IMR-90 (cell line): ENCODE results near the gene FN1. TPM values are rescaled to one million over a fixed set of nuclear protein-coding genes. Genes with fewer than 3 reads are reported as not detected.

Experiments used
- ATAC-seq: fragments of 200-7000 bp; cut with Tn5 transposase; 2 replicates; pipeline ENCODE4 v1.9.1; 2020; ENCODE audit warnings: low read depth, mild to moderate bottlenecking, moderate library complexity
- BruUV-seq: library from RNA; stranded (reverse); fragments of 400-500 nt; replicated peaks from 2 replicates; lab custom pipeline; 2021; lab: Mats Ljungman, UMichigan
- CTCF ChIA-PET: fragments of 300-600 bp; formaldehyde crosslinking; extraction: SDS; loops from one replicate; lab custom pipeline; 2021; ENCODE audit warnings: antibody characterized with exemption; lab: Yijun Ruan, JAX
- POLR2A ChIA-PET: fragments of 300-600 bp; sonication (Branson Sonifier 250); formaldehyde crosslinking; loops from one replicate; lab custom pipeline; 2022; ENCODE audit warnings: antibody characterized with exemption; ENCODE audit not compliant: unreplicated experiment; lab: Charles Lee
- DNase-seq: peaks from one replicate; pipeline ENCODE4 v3.0.0; 2013
- H2AFZ ChIP-seq: replicated peaks from 2 replicates; pipeline ENCODE3; 2013; ENCODE audit warnings: low read length, mild to moderate bottlenecking; ENCODE audit not compliant: poor library complexity
- H2AK5ac ChIP-seq: 2 replicates; pipeline ENCODE4 v1.6.1; 2013; ENCODE audit warnings: low read depth, low read length, inconsistent platforms
- H2AK9ac ChIP-seq: replicated peaks from 2 replicates; pipeline ENCODE3; 2013; ENCODE audit warnings: mild to moderate bottlenecking, low read depth, low read length, moderate library complexity; ENCODE audit not compliant: poor library complexity
- H2BK120ac ChIP-seq: 2 replicates; pipeline ENCODE4 v1.6.1; 2013; ENCODE audit warnings: low read depth, low read length, inconsistent platforms
- H2BK15ac ChIP-seq: 3 replicates; pipeline ENCODE4 v1.6.1; 2013; ENCODE audit warnings: low read depth, low read length, inconsistent platforms
- H2BK20ac ChIP-seq: 2 replicates; pipeline ENCODE4 v1.6.1; 2013; ENCODE audit warnings: low read depth, mild to moderate bottlenecking, inconsistent platforms, low read length, moderate library complexity
- H2BK5ac ChIP-seq: 2 replicates; pipeline ENCODE4 v1.6.1; 2013; ENCODE audit warnings: mild to moderate bottlenecking, low read depth, low read length, inconsistent platforms; ENCODE audit not compliant: poor library complexity, severe bottlenecking
- H3K14ac ChIP-seq: replicated peaks from 2 replicates; pipeline ENCODE4 v1.6.1; 2013; ENCODE audit warnings: low read depth, low read length, inconsistent platforms
- H3K18ac ChIP-seq: 2 replicates; pipeline ENCODE4 v1.6.1; 2013; ENCODE audit warnings: low read depth, low read length, control low read depth
- H3K23ac ChIP-seq: 2 replicates; pipeline ENCODE4 v1.6.1; 2013; ENCODE audit warnings: low read depth, low read length, inconsistent platforms
- H3K27ac ChIP-seq: 2 replicates; pipeline ENCODE4 v1.5.1; 2013; ENCODE audit warnings: mild to moderate bottlenecking, control low read depth, low read length; ENCODE audit not compliant: insufficient read depth
- H3K27me3 ChIP-seq: 2 replicates; pipeline ENCODE4 v1.6.1; 2013; ENCODE audit warnings: low read length; ENCODE audit not compliant: control insufficient read depth, insufficient read depth
- H3K36me3 ChIP-seq: 2 replicates; pipeline ENCODE4 v1.6.1; 2013; ENCODE audit warnings: low read length, mixed read lengths; ENCODE audit not compliant: control insufficient read depth, insufficient read depth
- H3K4ac ChIP-seq: 2 replicates; pipeline ENCODE4 v1.6.1; 2013; ENCODE audit warnings: low read depth, low read length, inconsistent platforms
- H3K4me1 ChIP-seq: 2 replicates; pipeline ENCODE4 v1.6.1; 2013; ENCODE audit warnings: low read length, mixed read lengths; ENCODE audit not compliant: control insufficient read depth, insufficient read depth
- H3K4me2 ChIP-seq: 2 replicates; pipeline ENCODE4 v1.6.1; 2013; ENCODE audit warnings: low read depth, mild to moderate bottlenecking, control low read depth, low read length, moderate library complexity
- H3K4me3 ChIP-seq: 2 replicates; pipeline ENCODE4 v1.5.1; 2013; ENCODE audit warnings: low read depth, mild to moderate bottlenecking, control low read depth, low read length, moderate library complexity; ENCODE audit not compliant: insufficient read depth
- H3K56ac ChIP-seq: 2 replicates; pipeline ENCODE4 v1.6.1; 2013; ENCODE audit warnings: low read length, inconsistent platforms; ENCODE audit not compliant: insufficient read depth; ENCODE audit errors: extremely low read depth
- H3K79me1 ChIP-seq, 2 experiments: 2 replicates each; pipeline ENCODE4 v1.6.1; 2013; ENCODE audit warnings: low read length in 2 of 2, inconsistent platforms in 1 of 2, low read depth in 1 of 2
- H3K9ac ChIP-seq: 2 replicates; pipeline ENCODE4 v1.6.1; 2013; ENCODE audit warnings: low read depth, low read length, control low read depth
- H3K9me1 ChIP-seq: 2 replicates; pipeline ENCODE4 v1.6.1; 2013; ENCODE audit warnings: low read length, inconsistent platforms; ENCODE audit not compliant: insufficient read depth
- H3K9me3 ChIP-seq: 2 replicates; pipeline ENCODE4 v1.6.1; 2013; ENCODE audit warnings: low read length; ENCODE audit not compliant: control insufficient read depth, insufficient read depth
- H4K20me1 ChIP-seq: 2 replicates; pipeline ENCODE4 v1.6.1; 2013; ENCODE audit warnings: low read length, inconsistent platforms; ENCODE audit not compliant: insufficient read depth
- H4K5ac ChIP-seq: 2 replicates; pipeline ENCODE4 v1.6.1; 2013; ENCODE audit warnings: mild to moderate bottlenecking, low read depth, low read length, control low read depth
- H4K8ac ChIP-seq, 2 experiments: 2 replicates each; pipeline ENCODE4 v1.6.1; 2013; ENCODE audit warnings: low read depth in 2 of 2, low read length in 2 of 2, control low read depth in 1 of 2, inconsistent platforms in 1 of 2
- H4K91ac ChIP-seq: 2 replicates; pipeline ENCODE4 v1.6.1; 2013; ENCODE audit warnings: low read depth, low read length, inconsistent platforms; ENCODE audit not compliant: insufficient read depth
- MAFK ChIP-seq: IDR thresholded peaks from 2 replicates; pipeline ENCODE4 v1.6.1; 2012; ENCODE audit warnings: low read depth, low read length, improper control_type of control experiment
- MXI1 ChIP-seq: IDR thresholded peaks from 2 replicates; pipeline ENCODE4 v1.6.1; 2012; ENCODE audit warnings: low read depth, mild to moderate bottlenecking, low read length, moderate library complexity, borderline replicate concordance
- POLR2A ChIP-seq: IDR thresholded peaks from 2 replicates; pipeline ENCODE4 v1.6.1; 2012; ENCODE audit warnings: mild to moderate bottlenecking, low read depth, low read length
- RCOR1 ChIP-seq: IDR thresholded peaks from 2 replicates; pipeline ENCODE4 v1.6.1; 2012; ENCODE audit warnings: mild to moderate bottlenecking, low read length, improper control_type of control experiment; ENCODE audit not compliant: insufficient replicate concordance
- RFX5 ChIP-seq: IDR thresholded peaks from 2 replicates; pipeline ENCODE4 v1.8.0; 2012; ENCODE audit warnings: low read depth, mild to moderate bottlenecking, low read length, moderate library complexity
- WGBS, 2 experiments: methylation state at CpG; one replicate each; pipeline versions ENCODE4 v1.1.5 to v1.1.7; 2013; ENCODE audit warnings: missing lambda C conversion rate in 2 of 2; ENCODE audit not compliant: insufficient read length in 1 of 2; ENCODE audit errors: extremely low coverage in 2 of 2; 5-methylcytosine and 5-hydroxymethylcytosine counted together
- dilution Hi-C: fragments of 300-500 bp; cut with HindIII; formaldehyde crosslinking; loops from one replicate; pipeline ENCODE4 v1.14.3; 2018; ENCODE audit warnings: low sequenced_read_pairs; ENCODE audit not compliant: unreplicated experiment
- in situ Hi-C: fragments of 300-500 bp; cut with MboI; formaldehyde crosslinking; loops from 3 replicates; pipeline ENCODE4 v1.14.3; 2019; ENCODE audit warnings: low sequenced_read_pairs, inconsistent platforms, mixed read lengths
- intact Hi-C: fragments of 100-400 bp; cut with micrococcal nuclease; formaldehyde crosslinking; loops from 2 replicates; pipeline ENCODE4 v1.10.0; 2022
- polyA plus RNA-seq, 3 experiments: library from polyadenylated mRNA; depleted of rRNA; stranded (reverse); fragments of >200 nt; gene quantifications; 2 replicates each; pipeline ENCODE4 v1.2.3, GENCODE V29; 2012; ENCODE audit warnings: low replicate concordance in 1 of 3
- total RNA-seq: library from RNA; depleted of rRNA; stranded (reverse); fragments of >200 nt; gene quantifications from 2 replicates; pipeline ENCODE4 v1.2.3, GENCODE V29; 2012
- TF ChIP-seq, protein P1 (sequence below): fragments of 150-350 bp; IDR thresholded peaks from 2 replicates; pipeline ENCODE4 v1.6.1; 2017; ENCODE audit warnings: mild to moderate bottlenecking, antibody characterized with exemption, low read length, low read depth

Gene FN1
- total and polyA plus RNA-seq, 2 of the 4 experiments (the other 2 are of a cell fraction) = 8,243 to 13,004 TPM

DNA sequence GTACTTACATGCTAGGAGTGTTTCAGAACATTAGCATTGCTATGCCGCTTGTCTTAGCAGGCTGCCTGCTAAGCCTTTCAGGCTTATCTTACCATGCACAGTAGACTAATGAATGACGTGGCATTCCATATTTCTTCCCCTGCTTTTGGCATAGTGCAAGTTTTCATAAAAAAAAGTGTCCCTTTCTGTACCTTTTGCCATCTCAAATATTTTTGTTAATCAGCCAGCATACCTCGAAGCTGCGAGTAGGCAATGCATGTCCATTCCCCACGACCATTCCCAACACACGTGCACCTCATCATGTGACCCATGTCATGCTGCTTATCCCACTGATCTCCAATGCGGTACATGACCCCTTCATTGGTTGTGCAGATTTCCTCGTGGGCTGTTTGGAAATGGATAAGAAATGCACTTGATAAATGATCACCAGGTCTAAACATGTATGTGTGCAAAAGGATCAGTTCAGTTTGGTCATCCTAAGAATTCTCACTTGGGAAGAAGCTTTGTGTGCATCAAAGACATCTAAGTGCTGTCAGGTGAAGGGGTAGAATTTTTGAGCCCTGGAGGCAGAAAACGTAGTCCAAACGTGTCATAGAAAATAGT, 13.9 kb downstream of the FN1 start:
- Histone ChIP-seq H3K4me2 (peak overlapping the region; percentile 45; the same call in 1 of the 2 replicates), H3K4me1 (peaks cover 15% of the 10 kb centered on the region), H3K14ac (no peak overlapping the region), H3K9me3 (no peaks in the 10 kb centered on the region), H3K9ac (no peak overlapping the region), H2AK5ac (peak overlapping the region; percentile 63; the same call in 1 of the 2 replicates), H4K20me1 (peaks cover 36% of the 10 kb centered on the region; the same call in 1 of the 2 replicates), H3K4me3 (no peak overlapping the region), H3K23ac (peak overlapping the region; percentile 66), H3K27me3 (no peaks in the 10 kb centered on the region), H4K8ac (peak overlapping the region in 1 of 2 experiments; percentile 29; a peak in 2 of 4 replicates), H3K27ac (peak overlapping the region; percentile 60; the same call in 1 of the 2 replicates), H2BK120ac (no peak overlapping the region), H3K56ac (no peak overlapping the region), H3K36me3 (peaks cover 71% of the 10 kb centered on the region), H3K79me1 (peaks cover 33 to 55% of the 10 kb centered on the region in 2 experiments), H3K18ac (no peak overlapping the region; the same call in 1 of the 2 replicates), H2AFZ (no peak overlapping the region), H2BK20ac (no peak overlapping the region), H3K4ac (no peak overlapping the region), H2BK15ac (no peak overlapping the region), H3K9me1 (peaks cover 22% of the 10 kb centered on the region), H4K91ac (no peak overlapping the region), H2BK5ac (peak overlapping the region; percentile 46), H2AK9ac (no peak overlapping the region), H4K5ac (peak overlapping the region; percentile 64; the same call in 1 of the 2 replicates)
- CTCF ChIA-PET = interaction anchor here (0.6 to 1.1 kb wide), 2 partner anchors 9 to 80 kb away, joined by 3 read pairs; no protein-coding TSS in a partner anchor
- POLR2A ChIA-PET = interaction anchor here (0.5 kb wide), 1 partner anchor 272 kb away, joined by 3 read pairs; no protein-coding TSS in a partner anchor
- DNase-seq = no peak
- dilution Hi-C loops (no loop called here), intact Hi-C loops (loop anchor here (5.0 kb wide), 1 partner anchor 35 kb away; no protein-coding TSS in a partner anchor), in situ Hi-C loops (no loop called here)
- 77% methylated on average over 3 of the region's 10 CpGs; no CpG with 5 or more reads in 1 of the 2 experiments for WGBS, 2 experiments
- no peak for ATAC-seq
- no TSS peak for BruUV-seq
- TF ChIP-seq RCOR1 (no peak), MXI1 (no peak), POLR2A (no peak; the same call in 1 of the 2 replicates), MAFK (no peak), RFX5 (no peak)
- TF ChIP-seq, protein P1, sequence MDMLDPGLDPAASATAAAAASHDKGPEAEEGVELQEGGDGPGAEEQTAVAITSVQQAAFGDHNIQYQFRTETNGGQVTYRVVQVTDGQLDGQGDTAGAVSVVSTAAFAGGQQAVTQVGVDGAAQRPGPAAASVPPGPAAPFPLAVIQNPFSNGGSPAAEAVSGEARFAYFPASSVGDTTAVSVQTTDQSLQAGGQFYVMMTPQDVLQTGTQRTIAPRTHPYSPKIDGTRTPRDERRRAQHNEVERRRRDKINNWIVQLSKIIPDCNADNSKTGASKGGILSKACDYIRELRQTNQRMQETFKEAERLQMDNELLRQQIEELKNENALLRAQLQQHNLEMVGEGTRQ = peak; percentile 15; the same call in 1 of the 2 replicates
